HG03442 (cell line): Measurements from ENCODE around the gene DIP2A.
"Not testable (repeated sequence)": the region's sequence is repeated elsewhere in the genome, so short reads cannot be mapped to it uniquely, and the experiment has no call there.

Experiments used
- ATAC-seq: cut with Tn5 transposase; IDR thresholded peaks from one replicate; pipeline ENCODE4 v1.9.1; 2021; ENCODE audit warnings: mild to moderate bottlenecking, moderate library complexity; ENCODE audit not compliant: unreplicated experiment

DIP2A gene

DNA sequence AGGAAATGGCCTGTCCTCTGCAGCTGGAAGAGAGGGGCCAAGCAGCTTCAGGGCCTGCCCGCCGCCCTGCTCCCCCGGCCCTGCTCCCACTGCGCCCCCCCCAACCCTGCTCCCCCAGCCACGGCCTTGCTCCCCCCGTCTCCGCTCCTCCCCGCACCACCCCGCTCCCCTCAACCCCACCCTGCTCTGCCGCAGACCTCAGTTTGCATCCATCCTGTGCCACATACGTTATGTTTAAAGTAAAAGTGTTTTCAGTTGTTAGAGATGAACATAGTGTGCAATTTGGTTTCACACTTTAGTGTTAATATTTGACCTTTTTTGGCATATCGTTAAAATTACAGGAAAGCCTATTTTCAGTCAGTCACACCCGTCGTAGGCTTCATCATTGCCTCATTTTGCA, 34.1 kb upstream of the DIP2A start:
- no peak for ATAC-seq

DNA sequence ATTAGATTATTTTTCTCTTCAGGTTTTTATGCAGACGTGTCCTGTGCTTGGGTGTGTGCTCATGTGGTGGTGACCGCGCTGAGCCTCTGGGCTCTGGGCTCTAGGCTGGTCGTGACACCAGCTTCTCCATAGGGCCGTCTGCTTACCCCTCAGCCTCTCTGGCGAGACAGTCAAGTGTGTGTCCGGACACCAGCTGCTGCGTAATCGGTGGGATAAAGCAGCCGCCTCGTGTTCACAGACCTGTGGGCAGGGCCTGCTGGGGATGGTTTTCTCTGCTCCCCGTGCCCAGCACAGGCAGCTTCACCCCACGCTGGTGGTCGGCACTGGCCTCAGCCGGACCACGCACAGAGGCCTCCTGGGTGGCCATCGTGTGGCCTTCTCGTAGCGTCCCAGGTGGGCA, 33.6 kb upstream of the DIP2A start:
- ATAC-seq: no peak

DNA sequence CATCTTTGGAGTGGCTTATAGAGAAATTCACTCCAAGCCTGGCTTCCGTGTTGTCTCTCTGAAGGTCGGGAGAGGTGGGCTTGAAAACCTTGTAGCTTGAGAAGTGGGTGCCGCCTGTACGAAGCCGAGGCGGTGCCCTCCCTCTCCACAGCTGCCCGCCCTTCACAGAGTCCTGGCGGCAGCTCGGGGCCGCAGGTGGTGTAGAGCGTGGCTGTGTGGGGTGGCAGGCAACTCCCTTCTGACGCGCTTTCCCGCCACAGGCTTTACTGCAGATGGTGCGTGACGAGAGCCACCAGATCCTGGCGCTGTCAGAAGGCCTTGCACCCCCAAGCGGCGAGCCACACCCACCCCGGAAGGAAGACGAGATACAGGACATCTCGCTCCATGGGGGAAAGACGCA, 33.1 kb upstream of the DIP2A start:
- no peak for ATAC-seq

DNA sequence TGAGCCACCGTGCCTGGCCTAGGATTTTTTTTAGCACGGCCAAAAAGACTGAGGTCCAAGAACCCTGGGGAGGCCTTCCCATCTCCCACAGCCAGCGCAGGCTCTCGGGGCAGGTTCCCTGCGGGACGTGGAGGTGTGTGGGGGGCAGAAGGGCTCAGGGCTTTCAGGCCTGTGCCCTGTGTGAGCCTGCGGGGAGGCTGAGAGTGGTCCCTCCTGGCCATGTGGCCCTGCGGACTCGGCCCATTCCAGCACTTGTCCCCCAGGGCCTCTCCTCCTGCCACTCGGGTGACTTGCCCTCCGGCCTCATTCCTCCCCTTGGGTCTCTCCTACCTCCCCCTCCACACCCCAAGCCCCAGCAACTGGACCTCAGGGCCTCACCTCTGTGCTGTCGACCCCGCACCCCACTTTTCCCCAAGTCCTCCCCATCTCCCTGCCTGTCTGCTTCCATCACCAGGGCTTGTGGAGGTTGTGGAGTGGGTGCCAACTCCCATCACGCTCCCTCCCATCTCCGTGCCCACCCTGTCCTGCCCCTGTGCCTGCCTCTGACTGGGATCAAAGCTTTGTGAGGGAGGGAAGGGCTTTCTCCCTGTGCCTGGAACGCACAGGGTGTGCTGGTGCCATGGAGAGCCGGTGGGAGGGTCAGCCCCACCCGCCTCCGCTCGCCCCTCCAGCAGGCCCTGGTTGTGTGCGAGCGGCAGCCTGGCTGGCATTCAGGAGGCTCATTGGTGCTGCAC, 32.2 kb upstream of the DIP2A start:
- ATAC-seq: no peak

DNA sequence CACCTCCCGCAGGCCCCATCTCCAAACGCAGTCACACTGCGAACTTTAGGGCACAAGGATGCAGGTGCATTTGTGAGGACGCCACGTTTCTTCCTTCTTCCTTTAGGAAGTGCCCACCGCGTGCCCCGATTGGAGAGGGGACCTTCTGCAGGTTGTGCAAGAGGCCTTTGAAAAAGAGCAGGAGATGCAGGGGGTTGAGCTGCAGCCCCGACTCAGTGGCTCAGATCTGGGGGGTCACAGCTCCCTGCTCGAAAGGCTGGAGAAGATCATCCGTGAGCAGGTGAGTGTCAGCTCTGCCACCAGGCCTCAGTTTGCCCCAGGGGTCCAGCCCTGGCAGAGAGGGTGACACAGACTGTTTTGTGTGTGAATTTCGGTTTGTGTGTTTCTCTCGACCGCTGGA, 31.2 kb upstream of the DIP2A start:
- no peak for ATAC-seq

DNA sequence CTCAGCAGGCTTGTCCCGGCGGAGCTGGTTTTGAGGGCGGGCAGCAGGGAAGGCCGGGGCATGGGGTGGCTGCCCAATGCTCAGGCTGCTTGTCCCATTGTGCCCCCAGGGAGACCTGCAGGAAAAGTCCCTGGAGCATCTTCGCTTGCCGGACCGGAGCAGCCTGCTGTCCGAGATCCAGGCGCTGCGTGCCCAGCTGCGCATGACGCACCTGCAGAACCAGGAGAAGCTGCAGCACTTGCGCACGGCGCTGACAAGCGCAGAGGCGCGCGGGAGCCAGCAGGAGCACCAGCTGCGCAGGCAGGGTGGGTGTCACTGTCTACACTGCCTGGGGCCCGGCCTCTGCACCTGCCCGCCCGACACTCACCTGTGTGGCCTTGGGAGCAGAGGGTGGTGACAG, 30.4 kb upstream of the DIP2A start:
- no peak for ATAC-seq

DNA sequence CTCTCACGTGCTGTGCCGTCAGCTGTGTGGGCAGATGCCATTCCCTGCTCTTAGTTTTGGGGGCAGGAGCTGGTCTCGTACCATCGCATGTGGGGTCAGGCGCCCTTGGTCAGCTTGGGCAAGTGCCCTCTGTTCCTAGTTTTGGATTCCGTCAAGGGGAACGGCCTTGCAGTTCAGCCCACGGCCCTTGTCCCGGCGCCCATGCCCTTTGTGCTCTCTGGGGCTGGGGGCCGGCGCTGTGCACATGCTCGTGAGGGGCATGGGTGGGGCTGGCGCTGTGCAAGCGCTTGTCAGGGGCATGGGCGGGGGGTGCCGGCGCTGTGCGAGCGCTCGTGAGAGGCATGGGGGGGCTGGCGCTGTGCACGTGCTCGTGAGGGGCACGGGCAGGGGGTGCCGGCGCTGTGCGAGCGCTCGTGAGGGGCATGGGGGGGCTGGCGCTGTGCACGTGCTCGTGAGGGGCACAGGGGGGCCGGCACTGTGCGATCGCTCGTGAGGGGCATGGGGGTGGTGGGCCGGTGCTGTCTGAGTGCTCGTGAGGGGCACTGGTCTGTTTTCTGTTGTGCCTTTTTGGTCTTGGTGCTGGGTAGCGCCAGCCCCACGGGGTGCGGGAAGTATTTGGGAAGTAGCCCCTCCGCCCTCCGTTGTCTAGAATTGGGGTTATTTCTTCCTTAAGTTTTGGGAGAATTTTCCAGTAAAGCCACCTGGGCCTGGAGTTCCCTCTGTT, 29.5 kb upstream of the DIP2A start:
- no peak for ATAC-seq

DNA sequence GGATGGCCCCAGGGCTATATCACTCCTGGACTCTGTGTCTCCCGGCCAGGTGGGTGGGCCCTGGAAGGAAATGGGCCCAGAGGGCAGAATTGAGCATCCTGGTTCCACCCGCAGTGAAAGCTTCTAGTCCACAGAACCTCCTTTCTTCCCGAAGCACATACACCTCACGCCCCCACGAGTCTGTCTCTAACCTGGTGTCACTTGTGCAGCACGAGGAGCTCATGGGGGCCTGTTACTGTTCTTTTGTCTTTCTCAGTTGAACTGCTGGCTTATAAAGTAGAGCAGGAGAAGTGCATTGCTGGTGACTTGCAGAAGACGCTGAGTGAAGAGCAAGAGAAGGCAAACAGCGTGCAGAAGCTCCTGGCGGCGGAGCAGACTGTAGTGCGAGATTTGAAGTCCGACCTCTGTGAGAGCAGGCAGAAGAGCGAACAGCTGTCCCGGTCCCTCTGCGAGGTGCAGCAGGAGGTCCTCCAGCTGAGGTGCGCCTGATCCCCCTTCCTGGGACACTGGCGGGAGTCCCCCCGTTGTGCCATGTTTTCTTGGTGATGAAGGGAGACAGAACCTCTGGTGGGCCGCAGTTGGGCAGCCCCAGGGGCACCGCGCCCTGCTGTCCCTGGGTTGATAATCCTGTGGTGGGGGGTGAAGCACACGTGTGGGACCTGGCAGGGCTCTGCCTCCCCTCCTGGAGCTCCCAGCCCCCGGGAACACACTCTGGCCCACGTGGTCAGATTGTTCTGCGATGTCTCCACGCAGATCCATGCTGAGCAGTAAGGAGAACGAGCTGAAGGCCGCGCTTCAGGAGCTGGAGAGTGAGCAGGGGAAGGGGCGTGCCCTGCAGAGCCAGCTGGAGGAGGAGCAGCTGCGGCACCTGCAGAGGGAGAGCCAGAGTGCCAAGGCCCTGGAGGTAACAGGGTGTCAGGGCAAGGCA, 28.7 kb upstream of the DIP2A start:
- no peak for ATAC-seq

DNA sequence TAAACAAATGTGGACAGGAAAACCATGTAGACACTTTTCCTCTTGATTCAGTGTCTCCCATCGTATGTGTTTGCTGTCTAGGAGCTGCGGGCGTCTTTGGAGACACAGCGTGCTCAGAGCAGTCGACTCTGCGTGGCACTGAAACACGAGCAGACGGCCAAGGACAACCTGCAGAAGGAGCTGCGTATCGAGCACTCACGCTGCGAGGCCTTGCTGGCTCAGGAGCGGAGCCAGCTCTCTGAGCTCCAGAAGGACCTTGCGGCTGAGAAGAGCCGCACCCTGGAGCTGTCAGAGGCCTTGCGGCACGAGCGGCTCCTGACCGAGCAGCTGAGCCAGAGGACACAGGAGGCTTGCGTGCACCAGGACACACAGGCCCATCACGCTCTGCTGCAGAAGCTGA, 27.2 kb upstream of the DIP2A start:
- no peak for ATAC-seq

DNA sequence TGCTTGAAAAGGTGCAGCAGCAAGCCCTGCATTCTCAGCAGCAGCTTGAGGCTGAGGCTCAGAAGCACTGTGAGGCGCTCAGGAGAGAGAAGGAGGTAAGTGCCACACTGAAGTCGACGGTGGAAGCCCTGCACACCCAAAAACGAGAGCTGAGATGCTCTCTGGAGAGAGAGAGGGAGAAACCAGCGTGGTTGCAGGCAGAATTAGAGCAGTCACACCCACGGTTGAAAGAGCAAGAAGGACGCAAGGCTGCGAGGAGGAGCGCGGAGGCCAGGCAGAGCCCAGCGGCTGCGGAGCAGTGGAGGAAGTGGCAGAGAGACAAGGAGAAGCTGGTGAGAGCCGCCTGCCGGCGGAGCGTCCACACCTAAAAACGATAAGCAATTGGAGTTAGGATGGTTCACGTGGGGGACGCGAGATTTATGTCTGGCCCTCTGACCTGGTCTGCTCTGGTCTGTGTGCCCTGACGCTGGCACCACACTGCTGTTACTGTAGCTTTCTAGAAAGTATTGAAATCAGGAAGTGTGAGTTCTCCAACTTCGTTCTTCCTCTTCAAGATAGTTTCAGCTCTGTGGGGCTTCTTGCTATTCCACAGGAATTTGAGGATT, 26.7 kb upstream of the DIP2A start:
- ATAC-seq: no peak

DNA sequence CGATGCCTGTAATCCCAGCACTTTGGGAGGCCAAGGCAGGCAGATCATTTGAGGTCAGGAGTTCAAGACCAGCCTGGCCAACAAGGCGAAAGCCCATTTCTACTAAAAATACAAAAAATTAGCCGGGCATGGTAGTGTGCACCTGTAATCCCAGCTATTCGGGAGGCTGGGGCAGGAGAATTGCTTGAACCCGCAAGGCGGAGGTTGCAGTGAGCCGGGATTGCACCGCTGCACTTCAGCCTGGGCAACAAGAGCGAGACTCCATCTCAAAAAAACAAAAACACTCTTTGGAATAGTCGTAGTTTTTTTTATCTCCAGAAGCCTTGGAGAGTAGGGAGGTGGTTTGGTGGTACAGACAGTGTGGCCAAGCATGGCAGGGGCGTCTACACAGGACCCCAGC, 25.6 kb upstream of the DIP2A start:
- not testable (repeated sequence) for ATAC-seq

DNA sequence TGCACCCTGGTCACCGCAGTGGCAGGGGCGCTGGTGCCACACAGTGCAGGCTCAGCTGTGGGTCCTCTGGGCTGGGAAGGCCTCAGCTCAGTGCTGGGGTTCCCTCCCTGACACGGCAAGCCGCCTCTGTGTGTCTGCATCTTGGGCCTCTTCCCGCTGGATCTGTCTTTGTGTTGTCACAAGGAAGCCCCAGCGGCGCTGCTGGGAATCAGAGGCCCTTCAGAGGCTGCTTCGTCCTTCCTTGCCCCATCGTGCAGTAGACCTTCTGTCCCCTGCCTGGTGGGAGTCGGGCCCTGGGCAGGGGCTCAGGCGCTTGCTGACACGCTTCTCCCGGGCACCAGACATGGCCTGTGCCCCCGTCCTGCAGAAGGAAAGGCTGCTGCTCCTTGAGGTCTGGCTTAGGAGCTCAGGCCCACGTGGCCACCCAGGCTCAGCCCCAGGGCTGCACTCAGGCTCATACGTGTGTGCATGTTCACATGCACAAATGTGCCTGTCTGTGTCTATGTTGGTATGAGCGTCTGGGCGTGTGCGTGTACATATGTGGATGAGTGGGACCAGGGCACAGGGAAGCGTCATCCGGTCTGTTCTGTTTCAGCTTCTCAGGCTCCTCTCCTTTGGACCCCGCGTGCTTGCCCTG, 24.3 kb upstream of the DIP2A start:
- no peak for ATAC-seq

DNA sequence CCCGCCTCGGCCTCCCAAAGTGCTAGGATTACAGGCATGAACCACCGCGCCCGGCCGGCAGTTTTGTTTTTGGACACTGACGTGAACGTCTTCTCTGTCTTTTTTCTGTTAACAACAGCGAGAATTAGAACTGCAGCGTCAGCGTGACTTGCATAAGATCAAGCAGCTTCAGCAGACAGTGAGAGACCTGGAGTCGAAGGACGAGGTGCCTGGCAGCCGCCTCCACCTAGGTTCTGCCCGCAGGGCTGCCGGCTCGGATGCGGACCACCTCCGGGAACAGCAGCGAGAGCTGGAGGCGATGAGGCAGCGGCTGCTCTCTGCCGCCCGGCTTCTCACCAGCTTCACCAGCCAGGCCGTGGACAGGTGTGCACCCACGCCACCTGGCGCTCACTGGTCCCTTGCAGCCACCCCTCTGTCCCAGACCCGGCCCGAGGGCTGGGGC, 22.9 kb upstream of the DIP2A start:
- ATAC-seq: no peak

DNA sequence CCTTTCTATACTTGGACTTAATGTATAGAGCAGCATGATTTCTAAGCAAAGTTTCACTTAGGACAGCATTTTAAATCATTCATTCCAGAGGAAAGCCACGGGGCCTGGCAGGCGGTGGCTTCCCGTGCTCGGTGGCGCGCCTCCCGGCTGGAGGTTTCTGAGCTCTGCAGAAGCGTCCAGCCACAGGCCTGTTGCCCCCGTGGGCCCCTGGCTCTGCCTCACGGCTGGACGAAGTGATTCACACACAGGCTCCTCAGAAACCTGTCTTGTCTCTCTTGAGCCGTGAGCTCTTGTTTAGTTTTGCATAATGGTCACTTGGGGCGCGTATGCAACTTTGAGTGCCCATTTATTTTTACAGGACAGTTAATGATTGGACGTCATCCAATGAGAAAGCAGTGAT, 22.1 kb upstream of the DIP2A start:
- no peak for ATAC-seq

DNA sequence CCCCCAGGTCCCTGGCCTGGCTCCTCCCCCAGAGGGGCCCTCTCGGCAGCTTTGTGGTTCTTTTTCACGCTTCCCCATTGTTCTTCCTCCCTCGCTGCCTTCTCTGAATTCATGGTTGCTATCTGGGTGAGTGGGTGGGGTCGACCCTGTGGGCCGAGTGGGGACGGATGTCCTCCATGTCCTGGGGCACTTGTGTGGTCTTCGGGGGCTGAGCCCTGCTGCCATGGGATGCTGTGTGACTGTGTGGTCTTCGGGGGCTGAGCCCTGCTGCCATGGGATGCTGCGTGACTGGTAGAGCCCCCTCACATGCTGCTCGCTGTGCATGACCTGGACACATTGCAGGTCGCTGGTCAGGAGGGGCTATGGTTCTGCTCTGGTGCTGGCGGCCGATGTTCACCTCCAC, 21.6 kb upstream of the DIP2A start:
- ATAC-seq: no peak

DNA sequence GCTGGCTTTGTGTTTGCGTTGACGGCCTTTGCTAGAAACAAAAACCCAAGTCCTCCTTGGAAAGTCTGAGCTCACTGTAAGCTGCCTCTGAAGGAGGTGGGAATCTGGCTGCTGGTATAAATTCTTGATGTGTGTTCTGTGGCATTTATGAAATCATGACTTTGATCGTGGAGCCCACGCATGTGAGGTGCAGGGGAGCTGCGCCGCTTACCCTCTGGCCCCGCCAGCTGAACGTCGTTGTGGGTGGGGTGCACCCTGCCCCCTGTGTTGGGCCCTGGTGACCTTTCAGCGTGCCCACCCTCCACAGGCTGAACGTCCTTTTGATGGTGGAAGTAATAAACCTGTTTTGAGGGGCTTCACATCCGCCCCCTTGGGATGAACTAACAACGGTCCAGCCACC, 21.2 kb upstream of the DIP2A start:
- ATAC-seq: no peak

DNA sequence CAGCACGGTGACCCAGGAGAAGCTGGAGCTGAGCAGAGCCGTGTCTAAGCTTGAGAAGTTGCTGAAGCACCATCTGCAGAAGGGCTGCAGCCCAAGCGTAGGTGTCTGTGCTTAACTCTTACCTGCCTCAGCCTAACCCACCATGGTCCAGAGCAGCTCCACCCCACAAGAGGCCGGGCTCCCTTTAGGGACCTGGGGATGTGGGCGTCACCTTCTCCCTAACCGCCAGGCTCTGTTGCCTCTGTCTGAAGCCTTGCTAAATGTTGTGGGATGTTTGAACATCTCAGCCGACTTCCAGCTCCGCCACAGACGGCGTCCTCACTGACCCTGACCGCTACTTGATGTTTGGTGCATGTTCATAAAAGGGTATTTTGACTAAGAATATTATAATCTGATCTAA, 20.4 kb upstream of the DIP2A start:
- ATAC-seq: no peak

DNA sequence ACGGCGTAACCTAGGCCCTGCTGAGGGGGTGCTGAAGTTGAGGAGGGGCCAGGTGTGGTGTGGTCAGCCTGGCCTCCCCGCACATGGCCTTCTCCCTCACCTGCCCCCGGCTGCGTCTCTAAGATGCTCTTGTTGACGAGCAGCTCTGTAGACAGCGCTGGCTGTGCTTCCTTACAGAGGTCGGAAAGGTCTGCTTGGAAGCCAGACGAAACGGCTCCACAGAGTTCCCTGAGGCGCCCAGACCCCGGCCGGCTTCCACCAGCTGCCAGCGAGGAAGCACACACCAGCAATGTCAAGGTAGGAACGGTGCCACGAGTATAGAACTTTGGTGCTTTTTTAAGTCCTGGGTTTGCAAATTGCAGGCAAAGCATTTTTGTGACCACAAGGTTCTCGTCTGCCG, 18.8 kb upstream of the DIP2A start:
- ATAC-seq: no peak

DNA sequence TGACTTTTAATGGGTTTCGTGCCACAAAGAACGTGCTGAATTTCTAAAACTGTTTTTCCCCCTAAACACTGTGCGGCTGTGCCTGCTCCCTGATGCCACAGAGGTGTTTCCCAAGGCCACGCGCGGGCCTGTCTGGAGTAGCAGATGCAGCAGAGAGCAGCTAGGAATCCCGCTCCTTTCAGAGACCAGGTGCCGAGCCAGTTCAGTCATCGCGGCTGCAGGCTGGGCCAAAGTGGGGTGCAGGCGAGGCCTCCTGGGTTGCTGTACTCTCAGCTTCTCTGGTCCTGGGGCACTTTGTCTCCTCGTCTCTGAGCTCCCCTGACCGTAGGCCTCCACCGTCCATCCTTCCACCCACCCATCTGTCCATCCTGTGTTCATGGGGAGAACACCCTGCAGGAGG, 17.4 kb upstream of the DIP2A start:
- ATAC-seq: no peak

DNA sequence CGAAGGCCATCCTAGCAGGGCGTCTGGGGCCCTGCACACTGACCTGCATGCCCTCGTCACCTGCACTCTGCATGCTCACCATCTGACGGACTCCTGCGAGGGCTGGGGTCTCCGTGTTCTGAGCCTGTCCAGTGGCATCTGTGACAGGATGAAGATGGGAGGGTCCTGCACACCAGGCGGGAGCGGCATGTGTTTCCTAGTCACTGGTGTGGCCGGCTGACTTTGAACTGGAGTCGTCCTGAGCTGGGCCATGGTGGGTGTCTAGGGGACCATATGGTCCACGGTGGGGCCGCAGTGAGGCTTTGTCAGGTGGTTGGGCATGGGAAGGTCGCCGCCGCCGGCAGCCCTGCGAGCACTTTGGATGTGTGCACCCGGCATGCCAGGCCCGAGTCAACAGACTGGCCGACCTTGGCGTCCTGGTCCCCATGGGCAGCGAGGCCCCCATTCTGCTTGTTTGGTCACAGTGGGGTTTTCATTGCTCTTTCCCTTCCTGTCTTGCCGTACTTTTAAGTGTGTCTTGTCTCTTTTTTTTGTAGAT, 16.7 kb upstream of the DIP2A start:
- no peak for ATAC-seq
